ENCODE measurements around the gene GAS2.

The GAS2 gene

GRCh38 chr11:22674470-22675439, 8.3 kb downstream of the GAS2 start:
- no peak for DNase-seq

GRCh38 chr11:22677153-22677903, 10.9 kb downstream of the GAS2 start:
- DNase-seq, result no peak

- DNase-seq, result peak; percentile 59
These were observed 14.2 kb downstream of the GAS2 start for GRCh38 chr11:22680628-22681027.

GRCh38 chr11:22681281-22681812, 14.9 kb downstream of the GAS2 start:
- DNase-seq, result peak; percentile 12

- no peak for DNase-seq
These were observed 17.7 kb downstream of the GAS2 start for GRCh38 chr11:22684082-22684481.

- DNase-seq, result no peak
These were observed 18.7 kb downstream of the GAS2 start for GRCh38 chr11:22685111-22685510.

- DNase-seq, result no peak
These were observed 22.5 kb downstream of the GAS2 start for GRCh38 chr11:22688914-22689313.

- DNase-seq, result no peak
These were observed 23.8 kb downstream of the GAS2 start for GRCh38 chr11:22690257-22690656.

- DNase-seq, result no peak
These were observed 24.5 kb downstream of the GAS2 start for GRCh38 chr11:22690871-22691270.

- DNase-seq, result no peak
These were observed 33.0 kb downstream of the GAS2 start for GRCh38 chr11:22699388-22699787.

- no peak for DNase-seq
These were observed 35.6 kb downstream of the GAS2 start for GRCh38 chr11:22702031-22702430.

GRCh38 chr11:22703040-22703439, 36.6 kb downstream of the GAS2 start:
- DNase-seq, result no peak

GRCh38 chr11:22703591-22703990, 37.2 kb downstream of the GAS2 start:
- DNase-seq, result no peak

- DNase-seq, result no peak
These were observed 40.9 kb downstream of the GAS2 start for GRCh38 chr11:22707119-22707899.

GRCh38 chr11:22711071-22711770, 44.8 kb downstream of the GAS2 start:
- DNase-seq, result no peak

GRCh38 chr11:22711880-22712279, 45.5 kb downstream of the GAS2 start:
- DNase-seq, result no peak

- DNase-seq, result no peak
These were observed 46.9 kb downstream of the GAS2 start for GRCh38 chr11:22713336-22713735.

- DNase-seq, result no peak
These were observed 49.6 kb downstream of the GAS2 start for GRCh38 chr11:22715971-22716370.

GRCh38 chr11:22720457-22720856, 54.0 kb downstream of the GAS2 start:
- DNase-seq, result no peak

GRCh38 chr11:22723274-22723673, 56.9 kb downstream of the GAS2 start:
- DNase-seq, result no peak

GRCh38 chr11:22725079-22725478, 58.7 kb downstream of the GAS2 start:
- DNase-seq, result no peak
